Measurements from ENCODE around the gene ERCC1.
A peak's percentile ranks its signal among the peaks of the same experiment; 100 is the strongest.
"Not testable (repeated sequence)": the region's sequence is repeated elsewhere in the genome, so short reads cannot be mapped to it uniquely, and the experiment has no call there.

Gene ERCC1

DNA sequence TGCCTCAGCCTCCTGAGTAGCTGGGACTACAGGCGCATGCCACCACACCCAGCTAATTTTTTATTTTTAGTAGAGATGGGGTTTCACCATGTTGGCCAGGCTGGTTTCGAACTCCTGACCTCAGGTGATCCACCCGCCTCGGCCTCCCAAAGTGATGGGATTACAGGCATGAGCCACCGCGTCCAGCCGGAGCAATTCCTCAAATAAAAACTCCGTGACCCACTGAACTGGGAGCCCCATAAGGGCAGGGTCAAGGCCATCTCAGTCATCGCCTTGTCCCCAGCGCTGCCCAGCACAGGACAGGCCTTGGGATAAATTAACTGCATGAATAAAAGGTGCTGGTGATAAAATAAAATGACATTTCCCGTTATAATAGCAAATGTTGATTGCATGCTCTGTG, 6.2 kb upstream of the ERCC1 start:
- DNase-seq (ENCODE audit: low read depth in 2 of 2): not testable (repeated sequence)

DNA sequence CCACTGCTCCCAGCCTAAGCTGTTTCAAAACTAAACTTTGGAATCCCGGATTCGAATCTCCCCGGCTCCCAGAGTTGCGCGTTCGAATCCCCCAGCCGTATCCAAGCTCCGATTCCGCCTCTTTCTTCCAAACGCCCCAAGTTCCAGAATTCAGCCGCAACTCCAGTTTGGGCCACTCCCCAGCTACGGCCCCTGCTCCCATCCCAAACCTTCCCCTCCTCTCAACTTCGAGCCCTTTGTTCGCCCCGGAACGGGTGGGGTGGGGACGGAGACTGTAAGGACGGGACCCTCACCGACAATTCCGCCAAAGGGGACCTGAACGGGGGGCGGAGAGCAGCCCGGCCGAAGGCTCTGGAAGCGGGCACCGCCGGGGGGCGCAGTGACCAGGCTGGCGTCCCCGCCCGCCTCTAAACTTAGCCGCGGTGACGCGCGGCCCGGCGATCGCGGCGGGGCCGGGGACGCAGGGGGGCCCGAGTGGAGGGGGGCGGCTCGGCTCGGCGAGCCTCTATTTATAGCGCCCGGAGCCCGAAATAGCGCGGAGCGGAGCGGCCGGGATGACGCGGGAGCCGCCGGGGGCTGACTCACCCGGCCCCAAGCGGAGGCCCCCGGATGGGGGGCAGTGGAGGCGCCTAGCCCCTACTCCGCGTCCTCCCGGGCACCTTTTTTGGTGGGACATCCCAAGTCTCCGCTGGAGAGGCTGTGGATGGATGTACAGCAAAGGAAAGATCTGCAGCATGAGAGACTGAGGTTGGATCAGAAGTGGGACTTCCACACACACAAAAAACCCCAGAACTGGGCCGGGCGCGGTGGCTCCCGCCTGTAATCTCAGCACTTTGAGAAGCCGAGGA, 4.9 kb upstream of the ERCC1 start:
- no peak for DNase-seq (ENCODE audit: low read depth in 2 of 2)

DNA sequence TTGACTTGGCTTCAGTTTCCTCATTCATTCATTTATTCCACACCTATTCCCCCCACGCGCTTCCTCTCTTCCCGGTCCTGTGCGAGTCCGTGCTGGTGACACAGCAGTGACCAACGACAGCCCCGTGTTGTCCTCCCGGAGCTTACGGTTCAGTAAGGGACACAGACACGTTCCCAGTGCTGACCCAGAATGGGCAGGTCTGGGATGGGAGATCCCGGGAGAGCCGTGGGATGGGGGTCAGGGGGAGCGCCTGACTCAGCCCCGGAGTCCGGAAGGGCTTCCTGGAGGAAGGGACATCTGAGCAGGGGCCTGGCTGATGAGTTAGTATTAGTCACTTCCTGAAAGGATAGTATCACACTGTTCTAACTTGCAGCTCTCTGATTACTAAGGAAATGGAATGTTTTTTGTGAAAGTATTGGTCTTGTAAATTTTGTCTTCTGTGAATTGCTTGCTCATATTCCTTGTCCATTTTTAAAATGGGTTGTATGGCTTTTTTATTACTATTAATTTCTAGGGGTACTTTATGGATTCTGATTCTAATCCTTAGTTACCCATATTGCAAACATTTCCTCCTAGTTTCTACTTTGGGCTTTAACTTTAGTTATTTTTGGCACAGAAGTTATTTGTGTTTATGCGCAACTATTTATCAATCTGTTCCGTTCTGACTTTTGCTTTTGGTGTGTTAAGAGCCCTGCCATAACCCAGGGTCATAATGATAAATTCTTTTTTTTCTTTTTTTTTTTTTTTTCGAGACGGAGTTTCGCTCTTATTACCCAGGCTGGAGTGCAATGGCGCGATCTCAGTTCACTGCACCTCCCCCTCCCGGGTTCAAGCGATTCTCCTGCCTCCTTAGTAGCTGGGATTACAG, 708 bp upstream of the ERCC1 start:
- peak in 1 of 2 experiments; percentile 77 for DNase-seq (ENCODE audit: low read depth in 2 of 2)

DNA sequence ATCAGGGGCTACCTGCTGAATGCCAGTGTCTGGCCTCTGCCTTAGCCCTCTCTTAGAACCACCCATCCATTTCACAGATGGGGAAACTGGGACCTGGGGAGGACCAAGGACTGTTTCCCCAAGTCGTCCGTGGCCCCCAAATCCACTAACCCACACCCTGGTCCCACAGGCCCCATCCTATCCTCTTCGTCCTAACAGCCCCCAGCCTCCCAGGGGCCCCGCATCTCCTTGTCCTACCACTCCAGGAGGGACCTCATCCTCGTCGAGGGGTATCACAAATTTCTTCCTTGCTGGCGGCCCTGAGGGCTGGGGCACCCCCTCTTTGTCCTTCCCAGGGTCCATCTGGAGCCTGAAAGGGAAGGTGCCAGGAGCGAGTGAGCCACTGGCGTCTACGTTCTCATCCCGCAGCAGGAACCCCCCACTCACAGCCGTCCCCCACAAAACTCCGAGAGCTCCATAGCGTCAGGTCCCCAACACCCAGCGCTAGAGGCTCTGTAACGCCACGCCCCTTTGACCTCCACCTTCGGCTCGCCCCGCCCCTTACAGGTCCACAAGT, 606 bp downstream of the ERCC1 start:
- no peak for DNase-seq (ENCODE audit: low read depth in 2 of 2)

DNA sequence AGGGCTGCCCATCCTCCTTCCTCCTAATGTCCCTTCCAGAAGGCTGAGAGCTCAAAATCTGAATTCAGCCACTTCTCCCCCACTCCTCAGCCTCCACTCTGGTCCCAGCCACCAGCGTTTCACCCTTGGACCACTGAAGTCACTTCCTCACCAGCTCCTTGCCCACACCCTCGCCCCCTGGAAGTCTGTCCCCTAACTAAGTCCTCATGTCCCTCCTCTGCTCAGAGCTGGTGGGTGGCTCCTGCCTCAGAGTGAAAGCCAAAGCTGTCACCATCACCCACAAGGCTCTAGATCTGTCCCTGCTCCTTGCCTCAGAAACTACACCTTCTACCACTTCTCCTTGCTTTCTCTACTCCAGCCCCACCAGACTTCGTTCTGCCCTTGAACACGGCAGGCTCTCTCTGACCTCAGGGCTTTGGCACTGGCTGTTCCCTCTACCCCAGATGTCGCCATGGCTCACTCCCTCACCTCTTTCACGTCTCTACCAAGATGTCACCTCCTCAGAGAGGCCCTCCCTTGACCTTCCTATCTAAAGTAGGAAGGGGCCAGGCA, 1.7 kb downstream of the ERCC1 start:
- DNase-seq (ENCODE audit: low read depth in 2 of 2): no peak

DNA sequence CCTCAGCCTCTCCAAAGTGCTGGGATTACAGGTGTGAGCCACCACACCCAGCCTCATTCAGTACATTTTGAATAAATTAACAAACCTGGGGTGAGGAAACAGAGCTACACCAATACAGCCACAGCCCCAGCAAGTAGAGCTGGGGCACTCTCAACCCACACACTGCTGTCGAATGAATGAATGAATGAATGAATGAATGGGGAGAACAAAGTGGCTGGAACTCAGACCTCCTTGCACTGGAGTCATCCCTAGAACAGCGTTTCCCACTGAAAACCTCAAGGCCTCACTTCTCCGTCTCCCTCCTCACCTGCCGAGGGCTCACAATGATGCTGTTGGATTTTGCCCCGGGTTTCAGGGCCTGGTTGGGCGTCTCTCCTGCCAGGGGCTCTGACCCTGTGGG, 2.8 kb downstream of the ERCC1 start:
- DNase-seq (ENCODE audit: low read depth in 2 of 2): no peak

DNA sequence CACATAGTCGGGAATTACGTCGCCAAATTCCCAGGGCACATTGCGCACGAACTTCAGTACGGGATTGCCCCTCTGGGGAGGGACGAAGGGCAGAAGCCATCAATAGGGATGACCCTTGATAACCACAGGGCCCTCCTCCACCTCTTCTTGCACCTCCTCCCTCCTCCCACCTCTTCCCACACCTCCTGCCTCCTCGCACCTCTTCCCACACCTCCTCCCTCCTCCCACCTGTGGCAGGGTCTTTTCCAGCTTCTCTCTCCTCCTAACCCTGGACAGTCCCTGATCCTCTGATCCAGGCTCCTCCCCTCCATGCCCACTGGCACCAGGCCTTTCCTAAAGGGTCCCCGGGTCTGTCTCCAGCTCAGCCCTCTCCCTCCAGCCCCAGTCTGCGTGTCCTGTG, 3.4 kb downstream of the ERCC1 start:
- no peak for DNase-seq (ENCODE audit: low read depth in 2 of 2)

DNA sequence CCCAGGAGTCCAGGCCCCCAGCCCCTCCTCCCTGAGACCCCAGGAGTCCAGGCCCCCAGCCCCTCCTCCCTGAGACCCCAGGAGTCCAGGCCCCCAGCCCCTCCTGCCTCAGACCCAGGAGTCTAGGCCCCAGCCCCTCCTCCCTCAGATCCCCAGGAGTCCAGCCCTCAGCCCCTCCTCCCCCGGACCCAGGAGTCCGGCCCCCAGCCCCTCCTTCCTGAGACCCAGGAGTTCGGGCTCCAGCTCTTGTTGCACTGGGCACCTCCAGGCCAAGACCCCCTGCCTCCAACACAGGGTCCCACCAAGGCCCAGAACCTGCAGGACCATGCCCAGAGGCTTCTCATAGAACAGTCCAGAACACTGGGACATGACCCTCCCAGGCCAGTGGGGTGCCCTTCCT, 3.8 kb downstream of the ERCC1 start:
- DNase-seq (ENCODE audit: low read depth in 2 of 2): no peak

DNA sequence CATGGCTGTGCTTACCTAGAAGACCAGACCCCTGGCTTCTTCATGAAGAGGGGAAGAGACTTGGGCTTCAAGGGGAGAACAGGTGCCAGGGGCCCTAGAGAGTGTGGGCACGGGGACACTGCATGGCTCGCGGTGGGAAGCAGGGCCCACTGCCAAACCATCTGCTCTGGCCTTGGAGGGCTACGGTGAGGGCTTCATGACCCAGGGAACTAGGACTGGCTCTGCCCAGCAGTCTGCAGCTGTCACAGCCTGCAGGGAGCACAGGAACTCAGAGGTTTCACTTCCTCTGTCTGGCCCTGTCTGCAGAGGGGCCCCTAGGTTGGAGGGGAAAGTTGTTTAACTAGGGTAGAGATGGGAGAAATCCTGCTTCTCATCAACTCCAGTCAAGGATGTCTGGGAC, 4.3 kb downstream of the ERCC1 start:
- no peak for DNase-seq (ENCODE audit: low read depth in 2 of 2)

DNA sequence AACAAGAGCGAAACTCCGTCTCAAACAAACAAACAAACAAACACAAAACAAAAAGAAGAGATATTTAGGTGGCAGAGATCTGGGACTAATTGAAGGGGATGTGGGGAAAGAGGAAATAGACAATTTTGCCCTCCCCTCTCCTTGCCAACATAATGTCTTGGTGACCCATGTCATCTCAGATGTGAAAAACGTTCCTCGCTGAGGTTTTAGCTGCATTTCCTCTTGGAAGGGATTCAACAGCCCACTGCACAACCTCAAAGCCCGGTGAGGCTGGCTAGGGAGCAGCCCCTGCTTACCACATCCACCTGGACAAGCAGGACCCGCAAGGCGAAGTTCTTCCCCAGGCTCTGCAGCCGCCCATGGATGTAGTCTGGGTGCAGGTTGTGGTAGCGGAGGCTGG, 4.9 kb downstream of the ERCC1 start:
- DNase-seq (ENCODE audit: low read depth in 2 of 2): no peak

DNA sequence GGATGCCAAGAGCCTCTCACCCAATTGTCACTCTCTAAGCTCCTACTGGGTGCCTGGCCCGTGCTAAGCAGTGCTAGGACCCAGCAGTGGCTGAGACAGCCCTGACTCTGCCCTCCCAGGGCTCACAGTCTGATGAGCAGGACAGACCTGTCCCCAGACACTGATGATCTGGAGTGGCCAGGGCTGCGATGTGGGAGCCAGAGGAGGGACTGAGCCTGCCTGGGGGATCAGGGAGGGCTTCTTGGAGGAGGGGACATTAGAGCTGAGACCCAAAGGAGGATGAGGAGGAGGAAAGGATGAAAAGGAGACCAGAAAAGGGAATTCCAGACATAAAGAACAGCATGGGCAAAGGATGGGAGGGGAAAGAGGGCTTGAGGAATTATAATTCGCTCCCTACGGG, 6.6 kb downstream of the ERCC1 start:
- no peak for DNase-seq (ENCODE audit: low read depth in 2 of 2)

DNA sequence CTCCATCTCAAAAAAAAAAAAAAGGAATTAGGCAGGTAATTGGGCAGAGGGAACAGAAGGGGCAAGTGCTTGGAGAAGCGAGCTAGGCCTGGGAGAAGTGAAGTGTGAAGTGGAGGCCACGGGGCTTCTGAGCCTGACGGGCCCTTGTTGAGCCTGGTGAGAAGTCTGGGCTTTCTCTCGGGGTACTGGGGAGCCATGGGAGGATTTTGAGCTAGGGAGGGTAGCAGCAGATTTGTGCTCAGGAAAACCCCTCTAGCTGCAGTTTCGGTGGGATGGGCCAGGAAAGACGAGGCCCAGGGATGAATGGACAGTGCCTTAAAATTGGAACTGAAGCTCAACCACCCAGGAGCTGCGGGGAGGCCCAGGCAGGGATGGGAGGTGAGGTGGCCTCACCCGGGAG, 9.2 kb downstream of the ERCC1 start:
- no peak for DNase-seq (ENCODE audit: low read depth in 2 of 2)

DNA sequence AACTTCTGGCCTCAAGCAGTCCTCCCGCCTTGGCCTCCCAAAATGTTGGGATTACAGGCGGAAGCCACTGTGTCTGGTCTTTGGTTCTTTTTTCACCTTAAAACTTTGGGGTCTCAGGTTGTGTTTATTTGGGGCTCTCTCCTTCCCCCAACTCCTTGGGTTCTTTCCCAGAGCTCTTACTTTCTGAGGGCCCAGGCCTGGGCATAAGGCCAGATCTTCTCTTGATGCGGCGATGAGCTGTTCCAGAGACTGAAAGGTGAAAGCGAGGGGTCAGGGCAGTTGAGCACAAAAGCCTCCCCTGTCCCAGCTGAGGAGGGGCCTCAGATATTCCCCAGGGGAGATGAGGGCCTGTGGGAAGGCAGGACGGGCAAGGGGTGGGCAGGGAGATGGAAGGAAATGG, 10.2 kb downstream of the ERCC1 start:
- no peak for DNase-seq (ENCODE audit: low read depth in 2 of 2)

DNA sequence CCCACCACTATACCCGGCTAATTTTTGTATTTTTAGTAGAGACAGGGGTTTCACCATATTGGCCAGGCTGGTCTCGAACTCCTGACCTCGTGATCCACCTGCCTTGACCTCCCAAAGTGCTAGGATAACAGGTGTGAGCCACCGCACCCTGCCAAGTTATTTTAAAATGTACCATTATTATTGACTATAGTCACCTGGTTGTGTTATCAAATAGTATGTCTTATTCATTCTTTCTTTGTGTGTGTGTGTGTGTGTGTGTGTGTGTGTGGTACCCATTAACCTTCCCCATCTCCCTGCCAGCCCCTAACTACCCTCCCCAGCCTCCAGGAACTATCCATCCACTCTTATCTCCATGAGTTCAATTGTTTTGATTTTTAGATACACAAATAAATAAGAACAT, 13.4 kb downstream of the ERCC1 start:
- DNase-seq (ENCODE audit: low read depth in 2 of 2): not testable (repeated sequence)

DNA sequence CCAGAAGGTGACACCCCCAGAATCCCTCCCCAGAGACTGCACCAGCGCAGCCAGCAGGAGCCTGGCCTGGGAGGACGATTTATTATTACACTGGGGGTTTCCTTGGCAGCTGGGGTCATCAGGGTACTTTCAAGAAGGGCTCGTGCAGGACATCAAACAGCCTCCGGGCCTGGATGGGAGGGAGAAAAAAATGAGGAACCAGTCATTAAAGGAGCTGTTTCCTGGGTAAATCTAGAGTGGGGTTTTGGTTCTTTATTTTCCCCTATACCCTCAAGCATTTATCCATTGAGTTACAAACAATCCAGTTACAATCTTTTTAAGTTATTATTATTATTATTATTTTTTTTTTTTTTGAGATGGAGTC, 14.2 kb downstream of the ERCC1 start:
- no peak for DNase-seq (ENCODE audit: low read depth in 2 of 2)

DNA sequence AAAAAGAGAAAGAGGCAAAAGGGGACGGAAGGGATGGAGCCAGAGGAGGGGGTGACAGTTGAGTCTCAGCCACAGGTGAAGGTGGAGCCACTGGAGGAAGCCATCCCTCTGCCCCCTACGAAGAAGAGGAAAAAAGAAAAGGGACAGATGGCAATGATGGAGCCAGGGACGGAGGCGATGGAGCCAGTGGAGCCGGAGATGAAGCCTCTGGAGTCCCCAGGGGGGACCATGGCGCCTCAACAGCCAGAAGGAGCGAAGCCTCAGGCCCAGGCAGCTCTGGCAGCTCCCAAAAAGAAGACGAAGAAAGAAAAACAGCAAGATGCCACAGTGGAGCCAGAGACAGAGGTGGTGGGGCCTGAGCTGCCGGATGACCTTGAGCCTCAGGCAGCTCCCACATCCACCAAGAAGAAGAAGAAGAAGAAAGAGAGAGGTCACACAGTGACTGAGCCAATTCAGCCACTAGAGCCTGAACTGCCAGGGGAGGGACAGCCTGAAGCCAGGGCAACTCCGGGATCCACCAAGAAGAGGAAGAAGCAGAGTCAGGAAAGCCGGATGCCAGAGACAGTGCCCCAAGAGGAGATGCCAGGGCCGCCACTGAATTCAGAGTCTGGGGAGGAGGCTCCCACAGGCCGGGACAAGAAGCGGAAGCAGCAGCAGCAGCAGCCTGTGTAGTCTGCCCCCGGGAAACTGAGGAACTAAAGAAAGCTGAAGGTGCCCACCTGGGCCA, 14.7 kb downstream of the ERCC1 start:
- DNase-seq (ENCODE audit: low read depth in 2 of 2): no peak

DNA sequence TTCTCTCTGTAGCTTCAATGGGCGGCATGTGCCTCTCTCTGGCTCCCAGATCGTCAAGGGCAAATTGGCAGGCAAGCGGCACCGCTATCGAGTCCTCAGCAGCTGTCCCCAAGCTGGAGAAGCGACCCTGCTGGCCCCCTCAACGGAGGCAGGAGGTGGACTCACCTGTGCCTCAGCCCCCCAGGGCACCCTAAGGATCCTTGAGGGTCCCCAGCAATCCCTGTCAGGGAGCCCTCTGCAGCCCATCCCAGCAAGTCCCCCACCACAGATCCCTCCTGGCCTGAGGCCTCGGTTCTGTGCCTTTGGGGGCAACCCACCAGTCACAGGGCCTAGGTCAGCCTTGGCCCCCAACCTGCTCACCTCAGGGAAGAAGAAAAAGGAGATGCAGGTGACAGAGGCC, 15.6 kb downstream of the ERCC1 start:
- no peak for DNase-seq (ENCODE audit: low read depth in 2 of 2)

DNA sequence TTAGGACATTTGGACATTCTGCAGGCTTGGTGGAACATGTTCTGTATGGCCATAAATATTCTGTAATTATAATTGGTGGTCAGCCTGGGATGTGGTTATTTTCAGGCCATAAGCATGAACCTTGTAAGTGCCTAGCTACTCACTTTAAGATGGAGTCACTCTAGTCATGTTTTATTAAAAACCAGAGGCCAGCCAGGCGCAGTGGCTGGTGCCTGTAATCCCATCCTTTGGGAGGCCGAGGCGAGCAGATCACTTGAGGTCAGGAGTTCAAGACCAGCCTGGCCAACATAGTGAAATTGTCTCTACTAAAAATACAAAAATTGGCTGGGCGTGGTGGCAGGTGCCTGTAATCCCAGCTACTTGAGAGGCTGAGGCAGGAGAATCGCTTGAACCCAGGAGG, 16.1 kb downstream of the ERCC1 start:
- DNase-seq (ENCODE audit: low read depth in 2 of 2): not testable (repeated sequence)

DNA sequence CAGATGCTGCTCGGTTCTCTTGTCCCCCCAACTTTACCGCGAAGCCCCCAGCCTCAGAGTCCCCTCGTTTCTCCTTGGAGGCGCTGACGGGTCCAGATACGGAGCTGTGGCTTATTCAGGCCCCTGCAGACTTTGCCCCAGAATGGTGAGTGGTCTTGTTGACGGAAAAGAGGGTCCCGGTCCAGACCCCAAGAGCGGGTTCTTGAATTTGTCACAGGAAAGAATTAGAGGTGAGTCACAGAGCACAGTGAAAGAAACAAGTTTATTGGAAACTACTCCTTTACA, 16.7 kb downstream of the ERCC1 start:
- DNase-seq (ENCODE audit: low read depth in 2 of 2): no peak

DNA sequence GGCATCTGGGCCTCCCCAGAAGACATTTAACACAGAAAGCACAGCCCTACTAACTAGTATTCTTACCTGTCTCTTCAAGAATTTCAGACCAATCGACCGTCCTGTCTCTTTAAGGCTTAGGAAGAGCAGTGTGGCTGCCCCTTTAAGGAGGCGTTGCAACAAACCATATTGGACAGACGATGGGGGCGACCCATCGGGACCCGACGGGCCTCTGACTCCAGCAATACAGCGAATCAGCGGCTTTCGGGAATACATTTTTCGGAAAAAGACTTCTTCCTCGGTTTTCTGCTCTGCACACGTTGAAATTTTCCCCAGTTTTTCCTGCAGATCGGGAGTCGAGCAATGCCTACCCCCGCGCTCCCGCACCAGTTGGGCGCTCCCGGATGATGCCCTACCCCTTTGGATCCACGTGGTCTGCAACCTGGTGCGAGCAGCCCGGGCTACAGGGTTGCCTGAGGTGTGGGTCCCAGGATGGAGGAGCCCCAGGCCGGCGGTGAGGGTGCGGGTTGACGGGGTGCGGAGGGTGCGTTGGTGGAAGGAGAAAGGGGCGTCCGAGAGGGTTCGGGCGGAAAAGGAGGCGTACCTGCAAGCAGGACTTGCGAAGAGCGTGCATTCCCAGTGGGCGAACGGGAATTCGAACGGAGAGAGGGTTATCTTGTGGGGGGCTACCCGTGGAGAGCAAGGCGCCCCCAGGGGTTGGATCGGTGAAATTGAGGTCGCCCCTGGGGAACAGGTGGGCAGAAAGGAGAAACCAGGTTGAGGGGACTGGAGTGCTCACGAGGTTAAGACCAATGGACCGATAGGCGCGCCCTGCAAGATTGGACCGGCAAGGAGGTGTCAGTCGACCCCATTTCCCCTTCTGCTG, 17.3 kb downstream of the ERCC1 start, which contains the start of gene POLR1G:
Gene POLR1G (plus strand): TSS at position 419 of the 865 bp plus-strand sequence. CDS start 53 bp downstream, at position 472.
- DNase-seq (ENCODE audit: low read depth in 2 of 2): peak; percentile 62 to 67

Data from fibroblast of skin of left quadriceps (primary cell).